Loucy (cell line): ENCODE data around the gene DGCR2.

Source experiments
- H2AFZ ChIP-seq: fragments of 200-600 bp; sonication (generic); 2 replicates; pipeline ENCODE4 v1.6.0; 2016; ENCODE audit warnings: antibody characterized with exemption, mild to moderate bottlenecking, low read length, moderate library complexity
- H3F3A ChIP-seq: fragments of 200-600 bp; 2 replicates; pipeline ENCODE4 v1.6.0; 2016; ENCODE audit warnings: antibody characterized with exemption, low read depth, mild to moderate bottlenecking
- H3K27me3 ChIP-seq: fragments of 200-600 bp; sonication (generic); 2 replicates; pipeline ENCODE4 v1.6.1; 2014; ENCODE audit warnings: low read length, mild to moderate bottlenecking; ENCODE audit not compliant: insufficient read depth, poor library complexity, severe bottlenecking
- H3K36me3 ChIP-seq: fragments of 200-600 bp; sonication (generic); 2 replicates; pipeline ENCODE4 v1.6.1; 2016; ENCODE audit warnings: low read length; ENCODE audit not compliant: insufficient read depth
- H3K4me1 ChIP-seq: fragments of 200-600 bp; sonication (generic); 2 replicates; pipeline ENCODE4 v1.5.1; 2014; ENCODE audit warnings: low read length, mild to moderate bottlenecking; ENCODE audit not compliant: insufficient read depth, poor library complexity, severe bottlenecking
- H3K4me2 ChIP-seq: fragments of 200-600 bp; sonication (generic); 2 replicates; pipeline ENCODE4 v1.6.0; 2014; ENCODE audit warnings: antibody characterized with exemption, low read length, low read depth, mild to moderate bottlenecking; ENCODE audit not compliant: poor library complexity, severe bottlenecking
- H3K4me3 ChIP-seq: fragments of 200-600 bp; sonication (generic); 2 replicates; pipeline ENCODE4 v1.5.1; 2014; ENCODE audit warnings: low read length, mild to moderate bottlenecking, mixed read lengths; ENCODE audit not compliant: poor library complexity, severe bottlenecking
- H3K79me2 ChIP-seq: fragments of 200-600 bp; sonication (generic); 2 replicates; pipeline ENCODE4 v1.6.1; 2014; ENCODE audit warnings: low read length; ENCODE audit not compliant: insufficient read depth
- H3K9ac ChIP-seq: fragments of 200-600 bp; sonication (generic); 2 replicates; pipeline ENCODE4 v1.6.0; 2014; ENCODE audit warnings: mild to moderate bottlenecking, low read depth, low read length, moderate library complexity; ENCODE audit not compliant: poor library complexity, severe bottlenecking
- H3K9me2 ChIP-seq: fragments of 200-600 bp; sonication (generic); replicated peaks from 2 replicates; pipeline ENCODE4 v1.6.1; 2016; ENCODE audit warnings: low read depth, low read length, mixed read lengths
- H3K9me3 ChIP-seq: fragments of 200-600 bp; sonication (generic); 2 replicates; pipeline ENCODE4 v1.6.1; 2014; ENCODE audit warnings: mild to moderate bottlenecking, antibody characterized with exemption, low read length, low read depth; ENCODE audit not compliant: insufficient read depth
- H4K20me1 ChIP-seq: fragments of 200-600 bp; sonication (generic); 2 replicates; pipeline ENCODE4 v1.6.0; 2014; ENCODE audit warnings: antibody characterized with exemption, low read length, mild to moderate bottlenecking; ENCODE audit not compliant: insufficient read depth, poor library complexity, severe bottlenecking
- CTCF ChIP-seq: fragments of 200-600 bp; sonication (generic); conservative IDR thresholded peaks from 2 replicates; pipeline ENCODE4 v1.5.1; 2014; ENCODE audit warnings: mild to moderate bottlenecking, antibody characterized with exemption, low read length
- EZH2phosphoT487 ChIP-seq: fragments of 200-600 bp; IDR thresholded peaks from 2 replicates; pipeline ENCODE4 v1.6.1; 2018; ENCODE audit warnings: antibody characterized with exemption, mild to moderate bottlenecking, moderate library complexity, borderline replicate concordance

DGCR2 gene

GRCh38 chr22:19108807-19109197 lies 13.4 kb downstream of the DGCR2 start:
- no peaks in the 10 kb centered on the region for H3F3A ChIP-seq
- peaks cover 24% of the 10 kb centered on the region for H4K20me1 ChIP-seq
- TF ChIP-seq EZH2phosphoT487 (no peak), CTCF (no peak)
- no peaks in the 10 kb centered on the region for H3K9me2 ChIP-seq
- H3K36me3 ChIP-seq: no peaks in the 10 kb centered on the region; the same call in 1 of the 2 replicates
- no peaks in the 10 kb centered on the region for H3K27me3 ChIP-seq
- H2AFZ ChIP-seq: no peak overlapping the region
- peak overlapping the region; percentile 56 for H3K4me2 ChIP-seq
- H3K79me2 ChIP-seq: peaks cover 84% of the 10 kb centered on the region
- no peaks in the 10 kb centered on the region for H3K9me3 ChIP-seq
- peak overlapping the region; percentile 15 for H3K4me3 ChIP-seq
- no peak overlapping the region for H3K9ac ChIP-seq
- peaks cover 14% of the 10 kb centered on the region for H3K4me1 ChIP-seq

GRCh38 chr22:19107730-19108074 lies 14.5 kb downstream of the DGCR2 start:
- Histone ChIP-seq H3K79me2 (peaks cover 85% of the 10 kb centered on the region), H3F3A (no peaks in the 10 kb centered on the region), H3K4me2 (no peak overlapping the region), H3K4me1 (peaks cover 14% of the 10 kb centered on the region), H3K9me2 (no peaks in the 10 kb centered on the region), H3K9me3 (no peaks in the 10 kb centered on the region), H2AFZ (no peak overlapping the region), H3K36me3 (no peaks in the 10 kb centered on the region; the same call in 1 of the 2 replicates), H3K9ac (no peak overlapping the region), H4K20me1 (peaks cover 24% of the 10 kb centered on the region), H3K27me3 (no peaks in the 10 kb centered on the region), H3K4me3 (no peak overlapping the region)
- TF ChIP-seq CTCF: no peak

GRCh38 chr22:19106886-19107729 lies 15.1 kb downstream of the DGCR2 start:
- no peak overlapping the region for H3K4me3 ChIP-seq
- no peaks in the 10 kb centered on the region for H3K9me2 ChIP-seq
- H3K79me2 ChIP-seq: peaks cover 85% of the 10 kb centered on the region
- H3F3A ChIP-seq: no peaks in the 10 kb centered on the region
- H2AFZ ChIP-seq: no peak overlapping the region
- H3K9ac ChIP-seq: no peak overlapping the region
- H3K9me3 ChIP-seq: no peaks in the 10 kb centered on the region
- TF ChIP-seq EZH2phosphoT487: no peak
- TF ChIP-seq CTCF: no peak
- no peaks in the 10 kb centered on the region; the same call in 1 of the 2 replicates for H3K36me3 ChIP-seq
- H4K20me1 ChIP-seq: peaks cover 24% of the 10 kb centered on the region
- peaks cover 14% of the 10 kb centered on the region for H3K4me1 ChIP-seq
- no peaks in the 10 kb centered on the region for H3K27me3 ChIP-seq
- no peak overlapping the region for H3K4me2 ChIP-seq
